Measurements from ENCODE around the gene VMAC.

GRCh38 chr19:5891938-5892771, 12.5 kb upstream of the VMAC start:
- TF ChIP-seq ZBTB4 (CRISPR knock-in tag; IDR thresholded peaks at IDR 0.05; ENCODE audit: borderline replicate concordance) (peak; percentile 66), EZH2 (conservative IDR thresholded peaks at IDR 0.05; ENCODE audit: low read depth, low read length) (no peak), ZFP36L1 (CRISPR knock-in tag; IDR thresholded peaks at IDR 0.05) (0 out of 2 replicates have a peak, but pooled peaks have one; percentile 48), NAIF1 (CRISPR knock-in tag; IDR thresholded peaks at IDR 0.05; ENCODE audit: borderline replicate concordance) (no peak), TBX2 (CRISPR knock-in tag; IDR thresholded peaks at IDR 0.05; ENCODE audit: borderline replicate concordance) (no peak), ZBTB33 (CRISPR knock-in tag; IDR thresholded peaks at IDR 0.05) (peak; percentile 75), ZNF777 (CRISPR knock-in tag; IDR thresholded peaks at IDR 0.05) (peak; percentile 88), ONECUT2 (CRISPR knock-in tag; IDR thresholded peaks at IDR 0.05) (no peak), SETDB1 (CRISPR knock-in tag; IDR thresholded peaks at IDR 0.05; ENCODE audit: borderline replicate concordance) (0 out of 2 replicates have a peak, but pooled peaks have one; percentile 15), ZNF10 (CRISPR knock-in tag; IDR thresholded peaks at IDR 0.05; ENCODE audit: borderline replicate concordance, low read depth) (no peak), CTCF (CRISPR knock-in tag; IDR thresholded peaks at IDR 0.05) (peak; percentile 98), ZNF496 (CRISPR knock-in tag; IDR thresholded peaks at IDR 0.05; ENCODE audit: insufficient replicate concordance) (no peak), NFYC (CRISPR knock-in tag; IDR thresholded peaks at IDR 0.05) (no peak), ARID2 (CRISPR knock-in tag; IDR thresholded peaks at IDR 0.05; ENCODE audit: borderline replicate concordance) (no peak)
